Uterus (tissue), 2 donors: ENCODE data around the gene VCX2.

Experiments used
- POLR2A ChIP-seq, 2 donors: fragments of 450-650 bp; IDR thresholded peaks; one replicate each; pipeline ENCODE4 v1.6.1; 2016; ENCODE audit warnings: antibody characterized with exemption in 2 of 2, mild to moderate bottlenecking in 1 of 2, moderate library complexity in 1 of 2
- TF ChIP-seq, protein P1 (sequence below), 4 experiments: fragments of 200-600 bp in 2 of 4; fragments of 450-650 bp in 2 of 4; sonication (generic) in 2 of 4; IDR thresholded peaks; one replicate each; pipeline ENCODE4 v1.5.1; 2016 to 2019; ENCODE audit warnings: antibody characterized with exemption in 4 of 4, mild to moderate bottlenecking in 2 of 4, moderate library complexity in 1 of 4

DNA sequence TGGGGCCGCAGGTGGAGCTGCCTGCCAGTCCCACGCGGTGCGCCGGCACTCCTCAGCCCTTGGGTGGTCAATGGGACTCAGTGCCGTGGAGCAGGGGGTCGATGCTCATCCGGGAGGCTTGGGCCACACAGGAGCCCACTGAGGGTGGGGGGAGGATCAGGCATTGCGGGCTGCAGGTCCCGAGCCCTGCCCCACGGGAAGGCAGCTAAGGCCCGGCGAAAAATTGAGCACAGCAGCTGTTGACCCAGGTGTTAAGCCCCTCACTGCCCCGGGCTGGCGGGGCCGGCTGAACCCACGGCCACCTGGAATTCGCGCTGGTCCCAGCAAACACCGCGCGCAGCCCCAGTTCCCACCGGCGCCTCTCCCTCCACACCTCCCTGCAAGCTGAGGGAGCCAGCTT, 26.1 kb downstream of the VCX2 start:
- TF ChIP-seq, protein P1, sequence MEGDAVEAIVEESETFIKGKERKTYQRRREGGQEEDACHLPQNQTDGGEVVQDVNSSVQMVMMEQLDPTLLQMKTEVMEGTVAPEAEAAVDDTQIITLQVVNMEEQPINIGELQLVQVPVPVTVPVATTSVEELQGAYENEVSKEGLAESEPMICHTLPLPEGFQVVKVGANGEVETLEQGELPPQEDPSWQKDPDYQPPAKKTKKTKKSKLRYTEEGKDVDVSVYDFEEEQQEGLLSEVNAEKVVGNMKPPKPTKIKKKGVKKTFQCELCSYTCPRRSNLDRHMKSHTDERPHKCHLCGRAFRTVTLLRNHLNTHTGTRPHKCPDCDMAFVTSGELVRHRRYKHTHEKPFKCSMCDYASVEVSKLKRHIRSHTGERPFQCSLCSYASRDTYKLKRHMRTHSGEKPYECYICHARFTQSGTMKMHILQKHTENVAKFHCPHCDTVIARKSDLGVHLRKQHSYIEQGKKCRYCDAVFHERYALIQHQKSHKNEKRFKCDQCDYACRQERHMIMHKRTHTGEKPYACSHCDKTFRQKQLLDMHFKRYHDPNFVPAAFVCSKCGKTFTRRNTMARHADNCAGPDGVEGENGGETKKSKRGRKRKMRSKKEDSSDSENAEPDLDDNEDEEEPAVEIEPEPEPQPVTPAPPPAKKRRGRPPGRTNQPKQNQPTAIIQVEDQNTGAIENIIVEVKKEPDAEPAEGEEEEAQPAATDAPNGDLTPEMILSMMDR (IDR thresholded peaks at IDR 0.05): no peak
- TF ChIP-seq POLR2A (IDR thresholded peaks at IDR 0.05): no peak
